Activated CD8-positive, alpha-beta memory T cell treated with anti-CD3 and anti-CD28 coated beads for 36 hours (primary cell): ENCODE data around the gene WWC1. TPM values are rescaled to one million over a fixed set of nuclear protein-coding genes. Genes with fewer than 3 reads are reported as not detected.

Experiments used
- CTCF ChIA-PET: fragments of 350-600 bp; sonication (Branson Sonifier 250); formaldehyde crosslinking; loops from one replicate; lab custom pipeline; 2021; ENCODE audit warnings: antibody characterized with exemption; lab: Charles Lee
- POLR2A ChIA-PET: fragments of 350-600 bp; sonication (Branson Sonifier 250); formaldehyde crosslinking; loops from one replicate; lab custom pipeline; 2021; ENCODE audit warnings: antibody characterized with exemption; lab: Charles Lee
- total RNA-seq, 2 experiments: library from RNA; stranded (reverse); gene quantifications; one replicate each; pipeline ENCODE4 v1.2.3, GENCODE V29; 2021

Gene WWC1
- total RNA-seq, 2 experiments from 2014 or later: 1.9 to 3.2 TPM

DNA sequence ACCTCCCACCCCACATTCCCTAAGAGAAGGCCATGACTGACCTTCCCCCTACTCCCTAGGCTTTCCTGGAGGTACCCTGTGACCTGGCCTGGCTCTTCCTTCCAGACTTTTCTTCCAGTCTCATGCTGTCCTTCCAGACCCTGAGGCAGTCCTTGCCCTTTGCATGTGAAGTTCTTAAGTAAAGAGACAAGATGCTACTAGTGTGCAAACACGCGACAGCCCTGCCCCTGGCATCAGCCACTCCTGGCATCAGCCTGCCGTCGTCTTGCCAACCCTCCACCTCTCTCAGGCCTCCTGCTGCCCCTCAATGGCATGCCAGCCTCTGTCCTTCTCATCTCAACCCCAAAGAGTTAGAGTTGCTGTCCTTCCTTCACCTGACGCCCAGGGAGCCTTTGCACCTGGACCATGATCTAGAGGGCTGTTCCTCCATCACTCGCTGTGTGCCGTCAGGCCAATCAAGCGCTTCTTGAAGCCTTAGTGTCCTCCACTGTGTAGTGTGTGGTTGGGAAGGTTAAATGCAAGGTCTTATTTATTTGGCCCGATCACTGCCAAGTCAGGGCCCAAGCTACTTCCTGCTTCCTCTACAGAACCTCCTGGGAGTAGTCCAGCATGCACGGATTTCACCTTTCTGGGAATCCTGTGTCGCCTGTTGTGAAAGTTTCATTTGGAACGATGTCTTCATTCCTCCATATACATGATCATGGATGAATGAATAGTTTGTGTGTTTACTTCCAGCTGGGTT lies 61.9 kb downstream of the WWC1 start:
- CTCF ChIA-PET: no interaction called here

DNA sequence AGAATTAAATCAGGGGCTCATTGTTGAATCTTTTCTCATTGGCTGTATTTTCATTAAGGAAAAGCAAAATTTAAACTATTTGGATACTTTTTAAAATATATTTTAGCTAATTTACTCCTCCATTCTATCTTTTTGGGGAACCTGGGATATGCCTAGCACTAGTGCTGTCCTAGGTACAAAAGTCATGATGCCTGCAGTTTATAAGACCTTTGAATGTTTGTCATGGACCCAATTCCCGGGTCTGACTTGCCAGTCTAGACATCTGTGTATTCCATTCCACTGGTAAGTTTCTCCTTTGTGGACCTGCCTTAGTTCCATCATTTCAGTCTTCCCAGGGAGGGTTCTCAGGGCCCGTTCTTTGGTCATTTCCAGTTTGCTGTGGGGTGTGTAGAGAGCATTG lies 63.0 kb downstream of the WWC1 start:
- CTCF ChIA-PET: no interaction called here
- POLR2A ChIA-PET: no interaction called here

More for the DNA sequence above, 61.9 kb downstream of the WWC1 start:
- POLR2A ChIA-PET: no interaction called here

DNA sequence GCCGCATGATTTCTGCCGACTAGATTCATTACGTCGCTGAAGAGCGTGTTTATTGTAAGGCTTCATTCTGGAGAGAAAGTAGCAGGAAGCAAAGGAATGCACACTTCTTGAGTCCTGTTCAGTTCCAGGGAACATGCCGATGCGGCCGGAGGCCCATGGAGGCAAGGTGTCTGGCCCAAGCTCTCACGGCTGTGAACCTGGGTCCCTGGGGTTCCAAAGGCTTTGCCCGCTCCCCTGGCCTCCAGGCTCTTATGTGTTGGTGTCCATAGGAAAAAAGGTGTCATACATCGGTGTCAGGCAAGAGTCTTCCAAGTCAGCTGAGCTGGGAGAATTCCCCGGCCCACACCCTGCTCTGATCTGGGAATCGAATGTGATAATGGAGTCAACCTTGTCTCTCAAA lies 64.7 kb downstream of the WWC1 start:
- ChIA-PET POLR2A (no interaction called here), CTCF (no interaction called here)

DNA sequence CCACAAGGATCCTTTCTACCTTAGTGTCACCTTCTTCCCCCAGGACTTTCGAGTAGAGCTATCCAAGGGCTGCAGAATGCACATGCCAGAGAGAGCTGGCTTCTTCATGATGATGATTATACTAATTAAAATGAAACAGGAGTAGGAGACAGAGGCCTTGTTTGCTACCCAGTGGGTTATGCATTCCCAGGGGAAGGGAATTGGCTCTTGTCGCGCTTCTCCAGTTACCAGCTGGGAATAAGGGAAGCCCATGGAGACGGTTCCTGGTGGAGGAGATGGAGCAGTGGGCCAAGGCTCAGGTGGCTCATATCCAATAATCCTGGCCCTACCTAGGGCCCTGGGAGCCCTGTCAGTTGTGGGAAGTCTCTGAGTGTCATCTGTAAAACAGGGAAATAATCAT lies 65.1 kb downstream of the WWC1 start:
- CTCF ChIA-PET: no interaction called here
- POLR2A ChIA-PET: no interaction called here

DNA sequence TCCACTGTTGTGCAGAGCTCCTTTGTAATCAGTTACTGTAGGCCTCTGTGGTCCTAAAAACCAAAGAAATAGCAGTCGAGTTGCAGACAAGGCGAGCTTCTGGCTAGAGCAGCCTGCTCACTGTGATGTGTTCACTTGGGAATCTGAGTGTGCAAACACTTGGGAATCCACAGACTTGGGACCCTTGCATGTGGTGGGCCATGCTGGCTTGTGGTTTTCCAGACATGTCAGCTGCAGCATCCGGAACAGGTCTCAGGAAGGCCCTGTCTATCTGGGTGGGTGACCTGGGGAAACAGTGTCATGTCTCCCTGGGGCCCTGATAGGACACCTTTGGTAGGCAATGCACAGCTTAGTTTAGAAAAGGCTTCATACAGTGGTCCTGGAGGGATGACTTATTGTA lies 66.4 kb downstream of the WWC1 start:
- ChIA-PET CTCF (interaction anchor here (0.6 kb wide), 1 partner anchor 48 kb away, joined by 3 read pairs; no protein-coding TSS in a partner anchor), POLR2A (no interaction called here)

DNA sequence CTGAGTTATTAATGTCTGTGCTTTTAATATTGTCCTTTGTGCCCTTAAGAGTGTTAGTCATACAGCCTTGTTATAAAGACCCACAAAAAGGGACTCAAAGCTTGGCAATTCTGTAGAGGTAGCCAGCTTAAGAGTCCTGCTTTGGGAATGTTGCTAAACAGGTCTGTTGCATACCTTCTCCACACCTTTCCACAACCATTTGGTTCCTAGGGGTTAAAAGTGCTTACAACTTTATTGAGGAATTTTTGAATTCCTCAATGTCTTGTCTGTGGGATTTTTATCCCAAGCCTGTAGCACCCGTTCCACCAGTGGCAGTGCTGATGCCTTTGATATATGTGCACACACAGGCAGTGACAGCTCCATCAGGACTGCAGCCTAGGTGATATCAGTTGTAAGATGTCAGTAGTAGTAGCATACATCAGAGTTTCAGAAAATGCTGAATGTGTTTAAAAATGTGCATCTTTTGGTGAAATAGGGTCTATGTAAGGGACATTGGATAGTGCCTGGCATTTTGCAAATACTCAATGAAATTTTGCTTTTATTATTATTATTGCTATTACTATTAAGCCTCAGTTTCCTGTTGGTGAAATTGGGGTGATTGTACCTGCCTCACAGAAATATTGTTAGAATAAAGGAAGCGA lies 68.5 kb downstream of the WWC1 start:
- ChIA-PET CTCF (no interaction called here), POLR2A (no interaction called here)

DNA sequence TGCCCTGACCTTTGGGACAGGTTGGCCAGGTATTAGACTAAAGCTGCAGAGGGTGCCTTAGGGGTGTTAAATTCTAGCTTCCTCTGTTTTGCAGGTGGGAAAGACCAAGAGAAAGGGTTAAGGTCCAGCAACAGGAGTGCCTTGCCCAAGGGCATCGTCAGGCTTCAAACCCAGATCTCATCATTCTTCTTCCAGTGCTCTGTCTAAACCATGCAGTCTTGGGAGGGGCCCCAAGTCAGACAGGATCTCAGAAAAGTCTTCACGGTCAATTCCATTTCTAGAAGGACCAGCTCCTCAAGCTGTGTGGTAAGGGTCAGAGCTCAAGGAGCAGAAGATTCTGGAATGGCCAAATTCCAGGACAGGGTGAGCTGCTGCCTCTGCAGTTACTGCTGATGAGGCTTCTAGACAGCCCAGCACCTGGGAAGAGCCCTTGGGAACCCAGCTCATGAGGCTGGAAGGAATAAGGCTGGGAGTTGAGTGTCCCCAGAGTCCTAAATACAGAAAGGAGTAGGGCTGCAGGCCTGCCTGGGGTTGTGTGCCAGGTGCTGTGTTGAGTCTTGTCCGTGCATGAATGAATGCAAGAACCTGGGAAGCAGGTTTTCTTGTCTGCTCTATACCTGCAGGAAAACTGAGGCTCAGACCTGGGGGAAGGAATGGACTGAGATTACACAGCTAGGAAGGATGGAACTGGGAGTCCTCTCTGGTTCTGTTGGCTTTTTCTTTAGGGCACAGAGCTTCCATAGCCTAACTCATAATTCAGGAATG lies 69.3 kb downstream of the WWC1 start:
- POLR2A ChIA-PET: no interaction called here
- CTCF ChIA-PET: no interaction called here

DNA sequence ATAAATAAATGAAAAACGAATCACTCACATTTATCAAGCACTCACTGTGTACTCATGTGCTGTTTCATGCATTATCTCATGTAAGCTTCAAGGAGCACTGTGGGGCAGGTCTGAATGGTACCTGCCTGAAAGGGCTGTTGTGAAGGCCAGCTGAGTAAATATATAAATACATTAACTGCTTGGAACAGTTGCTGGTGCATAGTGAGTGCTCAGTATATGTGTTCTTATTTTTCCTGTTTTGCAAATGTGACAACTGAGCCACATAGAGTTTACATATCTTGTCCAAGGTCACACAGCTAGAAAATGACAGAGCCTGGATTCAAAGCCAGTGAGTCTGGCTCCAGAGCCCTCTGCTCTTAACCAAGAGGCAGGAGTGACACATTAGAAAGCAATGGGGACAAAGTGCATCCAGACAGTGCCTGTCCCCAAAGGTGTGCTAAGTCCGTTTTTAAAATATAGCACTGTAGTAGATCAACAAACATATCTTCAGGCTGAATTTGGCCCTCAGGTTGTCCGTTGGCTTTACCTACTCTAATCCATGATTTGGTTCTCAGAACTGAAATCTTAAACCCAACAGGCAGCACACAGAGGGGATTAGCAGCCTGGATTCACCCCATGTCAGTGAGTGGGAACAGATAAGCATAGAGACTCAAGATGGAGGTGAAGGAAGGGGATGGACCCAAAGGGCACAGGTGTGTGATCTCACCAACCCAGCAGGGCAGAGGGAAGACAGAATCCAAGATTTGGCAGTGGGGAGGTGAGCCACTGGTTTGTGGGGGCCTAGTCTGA lies 70.8 kb downstream of the WWC1 start:
- POLR2A ChIA-PET: no interaction called here
- CTCF ChIA-PET: interaction anchor here (0.6 kb wide), 1 partner anchor 143 kb away, joined by 3 read pairs; no protein-coding TSS in a partner anchor

DNA sequence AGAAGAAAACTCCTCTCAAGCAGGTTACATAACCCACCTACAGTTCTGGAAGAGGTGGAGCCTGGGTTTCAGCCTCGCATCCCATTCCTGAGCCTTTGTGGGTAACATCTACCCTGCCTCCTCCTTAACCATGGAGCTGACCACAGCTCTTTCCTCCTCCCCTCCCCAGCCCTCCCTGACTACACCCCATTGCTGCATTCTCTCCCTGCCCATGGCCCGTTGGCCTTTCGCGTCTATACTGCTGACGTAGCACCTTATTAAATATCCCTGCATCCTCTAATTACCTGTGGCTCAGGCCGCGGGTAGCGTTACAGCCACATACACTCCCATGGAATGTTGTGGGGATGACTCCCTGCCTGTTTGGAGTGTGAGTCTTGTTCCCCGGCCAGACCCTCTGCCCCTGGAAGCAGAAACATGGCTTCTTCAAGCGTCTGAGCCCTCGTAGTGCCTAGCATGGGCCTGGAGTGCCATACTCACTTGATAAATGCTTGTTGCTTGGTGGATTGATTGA lies 72.8 kb downstream of the WWC1 start:
- ChIA-PET POLR2A (no interaction called here), CTCF (interaction anchor here (0.8 kb wide), 1 partner anchor 25 kb away, joined by 3 read pairs; no protein-coding TSS in a partner anchor)

DNA sequence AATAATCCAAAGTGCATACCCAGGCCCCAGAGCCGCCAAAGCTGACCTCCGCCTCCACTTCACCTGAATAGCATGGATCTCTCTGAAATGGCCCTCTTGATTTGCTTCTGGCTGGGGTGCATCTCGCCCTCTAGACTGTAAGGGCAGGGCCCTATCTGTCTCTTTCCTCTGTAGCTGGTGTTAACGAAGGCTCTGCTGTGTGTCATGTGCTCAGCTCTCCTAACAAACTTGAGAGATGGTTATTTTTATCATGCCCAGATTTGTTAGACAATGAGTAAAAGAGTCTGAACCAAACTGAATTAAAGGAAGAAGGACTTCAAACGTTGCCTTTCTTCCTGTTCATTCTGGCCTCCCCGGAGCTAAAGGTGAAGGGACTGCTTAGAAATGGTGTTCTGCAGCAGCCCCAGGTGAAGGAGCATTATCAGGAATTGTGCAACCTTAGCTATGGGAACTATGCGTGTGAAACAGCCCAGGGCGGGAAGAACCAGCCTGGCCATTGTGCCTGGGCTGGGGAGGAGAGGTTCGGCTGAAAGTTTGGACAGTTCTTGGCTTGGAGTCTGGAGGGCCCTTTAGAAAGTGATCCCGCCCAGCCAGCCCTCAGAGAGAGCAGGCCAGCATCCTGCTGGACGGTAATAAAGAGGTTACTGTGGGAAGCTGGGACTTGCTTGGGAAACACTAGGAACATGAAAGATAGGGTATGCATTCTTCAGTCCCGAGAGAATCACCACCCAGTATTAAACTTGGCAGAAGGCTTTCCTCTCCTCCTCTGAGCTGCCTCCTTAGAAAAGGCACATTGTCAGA lies 73.5 kb downstream of the WWC1 start:
- CTCF ChIA-PET: no interaction called here

DNA sequence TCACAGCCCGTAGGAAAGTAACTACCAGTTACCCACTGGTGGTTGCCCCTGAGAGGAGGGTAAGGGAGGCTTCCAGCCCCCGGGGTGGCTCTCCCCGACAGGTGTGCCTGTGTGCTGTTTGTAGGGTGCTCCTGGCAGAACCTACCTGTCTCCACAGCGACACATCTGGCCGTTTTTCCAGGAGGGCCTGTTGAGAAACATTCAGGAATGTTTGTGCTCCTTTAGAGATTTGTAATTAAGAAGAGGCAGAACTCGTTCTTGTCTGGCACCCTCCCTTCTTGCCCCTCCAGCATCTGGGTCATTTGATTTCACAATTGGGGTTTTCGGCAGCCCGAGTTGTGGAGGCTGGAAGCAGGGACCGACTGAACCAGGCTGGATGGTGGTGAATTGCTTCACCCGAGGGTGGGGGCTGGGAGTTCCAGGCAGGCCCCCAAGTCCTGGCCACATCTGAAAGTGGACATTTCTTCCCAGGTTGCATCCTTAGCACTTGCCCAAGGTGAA lies 74.2 kb downstream of the WWC1 start:
- ChIA-PET POLR2A (interaction anchor here (0.6 kb wide), 1 partner anchor 77 kb away, joined by 3 read pairs; no protein-coding TSS in a partner anchor), CTCF (no interaction called here)

More for the DNA sequence above, 73.5 kb downstream of the WWC1 start:
- POLR2A ChIA-PET: interaction anchor here (0.6 kb wide), 1 partner anchor 77 kb away, joined by 3 read pairs; no protein-coding TSS in a partner anchor

DNA sequence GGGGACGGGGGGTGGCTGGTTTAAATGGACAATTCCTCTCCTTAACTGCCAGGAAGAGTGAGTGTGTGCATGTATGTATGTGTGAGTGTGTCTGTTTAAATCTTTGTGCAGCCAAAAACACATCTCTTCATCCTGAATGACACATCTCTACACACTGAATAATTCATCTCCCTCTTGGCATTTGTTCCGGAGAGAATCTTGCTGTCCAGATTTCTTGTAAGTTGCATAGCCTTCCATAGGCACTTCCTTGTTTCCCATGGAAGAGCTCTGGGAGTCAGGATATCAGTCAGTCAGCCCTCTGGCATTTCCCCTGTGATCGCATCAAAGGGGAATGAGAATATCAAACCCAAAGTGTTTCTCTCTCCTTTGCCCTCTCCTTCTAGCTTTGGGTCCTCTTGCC lies 74.7 kb downstream of the WWC1 start:
- CTCF ChIA-PET: no interaction called here
- POLR2A ChIA-PET: no interaction called here

DNA sequence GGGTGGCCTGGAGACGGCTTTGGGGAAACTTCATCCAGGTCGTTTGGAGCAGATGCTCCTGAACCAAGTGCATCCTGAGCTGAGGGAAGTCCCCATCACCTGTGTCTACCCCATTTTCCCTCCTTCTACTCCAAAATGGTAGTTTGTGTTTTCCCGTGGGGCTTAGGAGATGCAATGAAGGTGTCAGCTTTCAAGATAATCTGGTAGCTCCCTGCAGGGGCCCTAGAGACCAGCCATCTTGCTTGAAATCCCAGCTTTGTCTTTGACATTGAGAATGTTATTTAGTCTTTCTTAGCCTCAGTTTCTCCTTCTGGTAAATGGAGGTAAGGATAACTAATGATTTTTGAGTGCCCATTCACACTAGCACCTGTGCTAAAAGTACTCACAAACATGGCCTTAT lies 77.4 kb downstream of the WWC1 start:
- CTCF ChIA-PET: no interaction called here

DNA sequence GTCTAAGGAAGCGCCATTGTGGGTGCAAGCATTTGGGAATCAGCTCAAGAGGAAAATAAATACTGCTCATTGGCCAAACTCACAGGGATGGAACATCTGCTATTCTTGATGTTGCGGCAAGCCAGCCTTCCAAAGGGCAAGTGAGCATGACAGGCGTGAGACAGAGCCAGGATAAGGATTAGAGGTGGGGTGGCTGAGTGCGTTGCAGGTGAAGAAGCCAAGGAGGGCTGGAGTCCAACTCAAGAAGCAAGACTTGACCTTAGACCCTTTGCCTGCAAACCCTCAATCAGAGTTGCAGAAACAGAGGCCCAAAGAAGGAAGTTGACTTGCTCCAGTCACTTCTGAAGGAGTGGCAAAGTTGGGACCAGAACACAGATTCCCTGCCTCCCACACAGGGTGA lies 79.4 kb downstream of the WWC1 start:
- ChIA-PET POLR2A (no interaction called here), CTCF (no interaction called here)

More for the DNA sequence above, 77.4 kb downstream of the WWC1 start:
- POLR2A ChIA-PET: no interaction called here

DNA sequence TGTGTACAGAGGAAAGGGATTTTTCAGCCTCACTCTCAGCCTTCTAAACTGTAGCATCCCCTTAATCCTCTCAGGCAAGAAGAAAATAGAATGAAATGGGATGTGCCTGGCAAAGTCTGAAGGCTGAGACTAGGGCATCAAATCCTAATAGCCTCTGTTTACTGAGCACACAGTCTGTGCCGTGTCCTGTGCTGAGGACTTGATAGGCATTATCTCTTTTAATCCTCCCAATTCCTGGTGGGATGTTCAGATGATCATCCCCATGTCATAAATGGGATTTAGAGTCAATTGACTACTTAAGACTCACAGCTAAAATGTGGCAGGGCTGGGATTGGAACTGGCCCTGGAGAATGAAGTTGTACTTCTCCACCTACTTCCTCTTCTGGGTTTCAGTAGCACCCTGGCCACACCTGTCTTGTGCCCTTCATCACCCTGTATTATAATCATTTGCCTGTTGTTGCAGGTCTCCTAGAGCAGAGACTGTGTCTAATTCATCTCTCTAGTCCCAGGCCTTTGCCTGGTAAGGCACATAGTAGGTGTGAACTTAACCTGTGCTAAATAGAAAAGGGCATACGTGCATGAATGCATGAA lies 81.0 kb downstream of the WWC1 start:
- ChIA-PET POLR2A (no interaction called here), CTCF (no interaction called here)

DNA sequence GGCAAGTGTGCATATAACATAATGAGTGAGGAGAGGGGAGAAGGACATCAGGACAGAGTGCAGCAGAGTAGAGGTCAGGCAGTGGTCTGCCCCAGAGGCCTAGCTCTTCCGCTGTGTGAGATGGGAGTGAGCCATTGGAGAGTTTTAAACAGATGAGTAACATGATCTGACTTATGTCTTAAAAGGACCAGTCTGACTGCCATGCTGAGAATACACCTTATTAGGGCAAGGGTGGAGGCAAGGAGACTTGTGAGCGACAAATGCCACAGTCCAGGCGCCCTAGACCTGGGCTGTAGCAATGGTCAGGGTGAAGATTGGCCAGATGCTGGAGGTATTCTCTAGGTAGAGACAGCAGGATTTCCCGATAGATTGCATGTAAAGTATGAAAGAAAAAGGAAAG lies 83.1 kb downstream of the WWC1 start:
- POLR2A ChIA-PET: no interaction called here
- CTCF ChIA-PET: no interaction called here

DNA sequence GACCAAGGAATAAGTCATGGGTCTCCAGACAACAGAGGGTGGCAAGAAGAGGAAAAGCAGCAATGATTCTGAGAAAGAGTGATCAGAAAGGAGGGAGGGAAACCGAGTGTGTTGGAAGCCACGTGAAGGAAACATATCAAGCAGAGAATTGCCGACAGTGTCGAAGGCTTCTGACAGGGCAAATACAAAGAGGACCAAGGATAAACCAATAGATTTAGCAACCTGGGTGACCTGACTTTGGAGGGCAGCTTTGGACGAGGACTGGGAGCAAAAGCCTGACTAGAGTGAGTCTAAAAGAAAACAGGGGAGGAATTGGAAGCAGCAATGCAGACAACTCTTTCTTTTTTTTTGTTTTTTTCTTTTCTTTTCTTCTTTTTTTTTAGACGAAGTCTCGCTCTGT lies 83.8 kb downstream of the WWC1 start:
- CTCF ChIA-PET: no interaction called here

DNA sequence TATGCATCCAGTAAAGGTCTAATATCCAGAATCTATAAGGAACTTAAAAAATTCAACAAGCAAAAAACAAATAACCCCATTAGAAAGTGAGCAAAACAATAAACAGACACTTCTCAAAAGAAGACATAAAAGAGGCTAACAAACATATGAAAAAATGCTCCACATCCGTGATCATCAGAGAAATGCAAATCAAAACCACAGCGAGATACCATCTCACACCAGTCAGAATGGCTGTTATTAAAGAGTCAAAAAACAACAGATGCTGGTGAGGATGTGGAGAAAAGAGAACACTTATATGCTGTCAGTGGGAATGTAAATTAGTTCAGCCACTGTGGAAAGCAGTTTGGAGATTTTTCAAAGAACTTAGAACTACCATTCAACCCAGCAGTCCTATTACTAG lies 86.1 kb downstream of the WWC1 start:
- ChIA-PET POLR2A (no interaction called here), CTCF (no interaction called here)

More for the DNA sequence above, 83.8 kb downstream of the WWC1 start:
- POLR2A ChIA-PET: no interaction called here
